Measurements from ENCODE around the gene PMPCA. TPM values are rescaled to one million over a fixed set of nuclear protein-coding genes. Genes with fewer than 3 reads are reported as not detected.

PMPCA gene
- total and polyA plus RNA-seq, 2 of the 8 experiments (the other 6 are each of a cell fraction or from before 2014, with no cell fraction given), result 60.0 to 88.2 TPM

DNA sequence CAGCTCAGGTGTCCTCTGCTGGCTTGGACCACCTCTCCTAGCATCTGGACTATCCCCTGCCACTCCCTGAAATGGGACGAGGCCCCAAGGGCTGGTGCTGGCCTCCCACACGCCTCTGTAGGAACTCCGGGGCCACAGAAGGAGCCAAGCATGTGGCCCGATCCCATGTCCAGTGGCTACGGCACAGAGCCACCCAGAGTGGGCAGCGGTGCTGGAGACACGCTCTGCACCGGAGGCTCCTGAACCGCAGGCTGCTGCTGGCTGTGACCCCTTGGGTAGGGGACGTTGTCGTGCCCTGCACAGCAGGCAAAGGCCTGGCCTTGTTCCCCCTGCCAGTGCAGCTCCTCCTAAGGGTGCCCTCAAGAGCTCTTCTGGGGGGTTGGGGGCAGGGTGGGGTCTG, 30.6 kb upstream of the PMPCA start:
- H3K27me3 ChIP-seq (replicated peaks in 1 of 4; ENCODE audit: control insufficient read depth in 3 of 4, extremely low read depth in 1 of 4, insufficient read depth in 3 of 4, low read length in 3 of 4), result no peaks in the 10 kb centered on the region
- CTCF ChIA-PET (ENCODE audit: partially characterized antibody), result interaction anchor here (1.1 to 2.2 kb wide), 3 partner anchors 13 to 107 kb away, joined by 3 to 10 read pairs (median 6); no protein-coding TSS in a partner anchor
- no peak overlapping the region for H2AK5ac ChIP-seq (ENCODE audit: low read depth, low read length)
- H4K20me1 ChIP-seq (replicated peaks in 1 of 2; ENCODE audit: control insufficient read depth in 1 of 2, insufficient read depth in 2 of 2, low read length in 2 of 2), result peaks cover 7 to 14% of the 10 kb centered on the region in 2 experiments
- H3K18ac ChIP-seq (ENCODE audit: extremely low read depth, low read length), result no peak overlapping the region
- H3K79me2 ChIP-seq (ENCODE audit: control insufficient read depth in 1 of 2, insufficient read depth in 2 of 2, low read length in 2 of 2), result no peaks in the 10 kb centered on the region
- H2BK20ac ChIP-seq (ENCODE audit: low read length), result no peak overlapping the region
- H2BK120ac ChIP-seq (replicated peaks; ENCODE audit: low read depth, low read length), result no peak overlapping the region
- no peak overlapping the region for H2BK5ac ChIP-seq (ENCODE audit: low read depth, low read length)
- H3K14ac ChIP-seq (ENCODE audit: insufficient read length), result no peak overlapping the region
- no peak overlapping the region for H2AFZ ChIP-seq (ENCODE audit: low read length)
- no peak overlapping the region for H2BK12ac ChIP-seq (ENCODE audit: low read depth, low read length)
- H3K56ac ChIP-seq (replicated peaks; ENCODE audit: insufficient read length, low read depth, low read length), result no peak overlapping the region
- no peaks in the 10 kb centered on the region for H3K23me2 ChIP-seq (ENCODE audit: low read depth, low read length)
- POLR2A ChIA-PET (ENCODE audit: partially characterized antibody), result interaction anchor here (1.1 to 1.9 kb wide), 2 partner anchors 13 to 45 kb away, joined by 4 to 6 read pairs; no protein-coding TSS in a partner anchor
- no peak overlapping the region for H2BK15ac ChIP-seq (ENCODE audit: low read length)
- WGBS, 2 experiments (ENCODE audit: extremely low coverage in 1 of 2, insufficient coverage in 1 of 2, insufficient read length in 1 of 2, insufficient replicate concordance in 2 of 2, low coverage in 1 of 2, low lambda C conversion rate in 2 of 2, missing lambda C conversion rate in 1 of 2), result 90% methylated on average over 10 of the region's 11 CpGs; no CpG with 5 or more reads in 1 of the 2 experiments
- H3K9me3 ChIP-seq (ENCODE audit: insufficient read depth in 2 of 2, low read depth in 1 of 2, low read length in 1 of 2), result no peaks in the 10 kb centered on the region
- no peak overlapping the region for H4K91ac ChIP-seq (replicated peaks; ENCODE audit: insufficient read length, low read length)
- no peaks in the 10 kb centered on the region; the same call in 1 of the 2 replicates for H3K79me1 ChIP-seq (ENCODE audit: low read depth, low read length)
- no peak overlapping the region for H4K5ac ChIP-seq (ENCODE audit: insufficient read length, low read depth, low read length)
- H3K27ac ChIP-seq (ENCODE audit: low read depth, low read length), result no peak overlapping the region
- H3K4me1 ChIP-seq (replicated peaks in 1 of 4; ENCODE audit: control insufficient read depth in 3 of 4, insufficient read depth in 4 of 4, low read length in 3 of 4), result no peaks in the 10 kb centered on the region
- H4K8ac ChIP-seq (ENCODE audit: extremely low read depth, insufficient read depth, low read length), result no peak overlapping the region
- FAIRE-seq, result no peak
- no peak for DNase-seq (ENCODE audit: low read depth in 1 of 2, low spot score in 2 of 2)
- H3K36me3 ChIP-seq (ENCODE audit: control insufficient read depth in 2 of 4, insufficient read depth in 4 of 4, low read length in 3 of 4), result peaks cover 6 to 57% (median 26%) of the 10 kb centered on the region in 4 experiments; a peak in 7 of 8 replicates
- no peak overlapping the region for H3K9ac ChIP-seq (replicated peaks in 1 of 4; ENCODE audit: extremely low read depth in 1 of 4, low read depth in 3 of 4, low read length in 3 of 4)
- H3K4ac ChIP-seq (replicated peaks; ENCODE audit: insufficient read length, low read depth, low read length), result no peak overlapping the region
- H3K4me3 ChIP-seq (ENCODE audit: extremely low read depth in 1 of 4, insufficient read depth in 2 of 4, low read depth in 3 of 4, low read length in 4 of 4), result no peak overlapping the region
- H3K23ac ChIP-seq (ENCODE audit: insufficient read length), result no peak overlapping the region
- no peak overlapping the region for H3K4me2 ChIP-seq (ENCODE audit: insufficient read depth in 1 of 2, low read depth in 2 of 2, low read length in 2 of 2)
- TF ChIP-seq BCL11A (IDR thresholded peaks at IDR 0.05; ENCODE audit: low read depth in 2 of 2, low read length in 2 of 2), result no peak
- no peak for TF ChIP-seq CEBPB (IDR thresholded peaks at IDR 0.05; ENCODE audit: low read depth, low read length)
- no peak for TF ChIP-seq TEAD4 (IDR thresholded peaks at IDR 0.05; ENCODE audit: low read depth, low read length)
- TF ChIP-seq EZH2 (IDR thresholded peaks at IDR 0.05; ENCODE audit: low read depth, low read length, severe bottlenecking), result no peak
- no peak for TF ChIP-seq YY1 (IDR thresholded peaks at IDR 0.05; ENCODE audit: low read depth, low read length)
- TF ChIP-seq SP2 (IDR thresholded peaks at IDR 0.05; ENCODE audit: low read length), result no peak
- TF ChIP-seq TAF7 (optimal IDR thresholded peaks at IDR 0.05; ENCODE audit: borderline replicate concordance, low read depth, low read length), result no peak
- no peak for TF ChIP-seq RNF2 (IDR thresholded peaks at IDR 0.05; ENCODE audit: borderline replicate concordance, low read depth, low read length, missing control alignments, poor library complexity, severe bottlenecking)
- no peak for TF ChIP-seq RAD21 (IDR thresholded peaks at IDR 0.05 in 1 of 2, conservative IDR thresholded peaks at IDR 0.05 in 1 of 2; ENCODE audit: low read depth in 2 of 2, low read length in 2 of 2)
- no peak for TF ChIP-seq FOSL1 (IDR thresholded peaks at IDR 0.05; ENCODE audit: insufficient read depth, low read depth, low read length)
- no peak for TF ChIP-seq CTBP2 (IDR thresholded peaks at IDR 0.05; ENCODE audit: borderline replicate concordance, insufficient read depth, insufficient read length, low read length)
- no peak for TF ChIP-seq POU5F1 (IDR thresholded peaks at IDR 0.05; ENCODE audit: low read depth, low read length)
- no peak for TF ChIP-seq CREB1 (IDR thresholded peaks at IDR 0.05)
- no peak for TF ChIP-seq CHD1 (IDR thresholded peaks at IDR 0.05; ENCODE audit: low read depth, low read length)

Data from H1 (cell line).